Rectal smooth muscle tissue (tissue), 1 donor: ENCODE results near the gene EPM2A.

Experiments
- H3K27ac ChIP-seq: one replicate; pipeline ENCODE4 v1.7.0; 2013; ENCODE audit warnings: low read depth, low read length, inconsistent platforms
- H3K27me3 ChIP-seq: one replicate; pipeline ENCODE4 v1.7.0; 2013; ENCODE audit warnings: low read length; ENCODE audit not compliant: control insufficient read depth, insufficient read depth
- H3K36me3 ChIP-seq: one replicate; pipeline ENCODE4 v1.7.0; 2013; ENCODE audit warnings: low read length; ENCODE audit not compliant: control insufficient read depth, insufficient read depth
- H3K4me1 ChIP-seq: one replicate; pipeline ENCODE4 v1.7.0; 2013; ENCODE audit warnings: low read length; ENCODE audit not compliant: control insufficient read depth, insufficient read depth
- H3K4me3 ChIP-seq: one replicate; pipeline ENCODE4 v1.7.0; 2013; ENCODE audit warnings: low read length
- H3K9ac ChIP-seq: one replicate; pipeline ENCODE4 v1.7.0; 2013; ENCODE audit warnings: low read length

The EPM2A gene

DNA sequence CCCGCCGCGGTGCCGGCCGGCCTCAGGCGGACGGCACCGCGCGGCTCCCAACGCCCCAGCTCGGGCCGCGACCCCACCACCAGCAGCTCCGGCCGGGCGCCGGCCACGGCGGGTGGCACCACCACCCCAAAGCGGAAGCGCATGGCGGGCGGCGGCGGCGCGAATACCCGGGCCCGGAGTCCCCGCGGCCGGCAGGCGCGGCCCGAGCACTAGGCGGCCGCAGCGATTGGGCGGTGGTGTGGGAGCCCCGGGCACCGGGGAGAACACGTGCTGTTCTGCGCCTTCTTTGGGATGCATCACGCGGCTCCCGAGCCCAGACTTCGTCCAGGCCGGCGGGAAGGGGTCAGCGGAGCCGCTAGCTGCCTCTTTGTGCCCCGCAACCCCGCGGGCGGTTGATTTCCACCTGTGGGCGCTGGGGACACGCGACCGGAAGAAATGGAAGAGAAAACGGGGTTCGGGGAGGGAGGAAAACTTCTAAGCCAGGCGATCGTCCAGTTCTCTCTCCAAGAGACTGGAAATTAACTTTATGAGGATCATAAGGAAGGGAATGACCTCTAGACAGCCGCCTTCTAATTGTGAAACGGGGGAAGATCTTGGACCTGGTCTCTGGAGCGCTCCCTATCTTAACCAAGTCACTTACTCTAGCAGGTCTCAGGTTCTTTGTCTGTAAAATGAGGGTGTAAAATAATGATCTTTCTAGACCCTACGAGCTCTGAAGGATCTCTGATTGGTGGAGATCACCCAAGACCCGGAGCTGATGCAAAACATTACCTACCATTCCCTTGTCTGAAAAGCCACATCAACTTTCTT, at the start of gene EPM2A:
TSS of gene EPM2A (minus strand) at position 165 of the 810 bp plus-strand sequence. CDS start at position 143, 22 bp downstream.
- H3K27ac ChIP-seq = peak within 1 kb of the TSS; percentile 89
- H3K36me3 ChIP-seq = no peaks in the 10 kb centered on the region
- H3K9ac ChIP-seq = peak within 1 kb of the TSS; percentile 38
- peaks cover 14% of the 10 kb centered on the region for H3K4me1 ChIP-seq
- H3K27me3 ChIP-seq = no peaks in the 10 kb centered on the region
- peak within 1 kb of the TSS; percentile 82 for H3K4me3 ChIP-seq

DNA sequence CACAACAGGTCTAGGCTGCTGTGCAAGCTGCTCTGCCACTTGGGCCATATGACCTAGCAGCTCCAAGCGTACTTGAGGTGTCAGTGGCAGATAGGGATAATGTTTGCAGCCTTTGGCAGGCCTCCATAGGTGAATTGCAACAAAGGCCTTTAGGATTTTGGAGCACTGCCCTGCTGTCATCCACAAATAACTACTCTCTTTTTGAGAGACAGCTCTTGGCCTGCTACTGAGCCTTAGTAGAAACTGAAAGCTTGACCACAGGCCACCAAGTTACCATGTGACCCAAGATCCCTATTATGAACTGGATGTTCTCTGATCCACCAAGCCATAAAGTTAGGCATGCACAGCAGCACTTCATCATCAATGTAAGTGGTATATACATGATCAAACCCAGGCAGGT, 49.4 kb upstream of the EPM2A start:
- Histone ChIP-seq H3K27ac (no peak overlapping the region), H3K4me3 (no peak overlapping the region), H3K9ac (no peak overlapping the region)

DNA sequence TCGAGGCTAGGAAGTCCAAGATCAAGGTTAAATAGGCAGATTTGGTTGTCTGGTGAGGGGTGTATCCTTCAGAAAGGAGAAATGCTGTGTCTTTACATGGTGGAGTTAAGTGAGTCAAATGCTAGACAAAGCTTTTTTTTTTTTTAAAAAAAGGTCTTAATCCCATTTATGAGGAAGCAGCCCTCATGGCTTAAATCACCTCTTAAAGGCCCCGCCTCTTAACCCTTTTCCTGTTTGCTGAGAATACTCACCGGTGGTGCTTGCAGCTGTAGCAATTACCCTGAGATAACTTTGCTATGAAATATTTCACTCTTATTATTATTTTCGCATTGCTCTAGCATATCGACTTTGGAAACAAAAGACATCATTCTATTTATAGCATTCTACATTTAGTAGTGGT, 48.5 kb upstream of the EPM2A start:
- Histone ChIP-seq H3K27ac (no peak overlapping the region), H3K36me3 (no peaks in the 10 kb centered on the region), H3K9ac (no peak overlapping the region), H3K27me3 (no peaks in the 10 kb centered on the region), H3K4me1 (no peaks in the 10 kb centered on the region), H3K4me3 (no peak overlapping the region)

More for the DNA sequence above, 49.4 kb upstream of the EPM2A start:
- Histone ChIP-seq H3K4me1 (no peaks in the 10 kb centered on the region), H3K27me3 (no peaks in the 10 kb centered on the region), H3K36me3 (no peaks in the 10 kb centered on the region)

DNA sequence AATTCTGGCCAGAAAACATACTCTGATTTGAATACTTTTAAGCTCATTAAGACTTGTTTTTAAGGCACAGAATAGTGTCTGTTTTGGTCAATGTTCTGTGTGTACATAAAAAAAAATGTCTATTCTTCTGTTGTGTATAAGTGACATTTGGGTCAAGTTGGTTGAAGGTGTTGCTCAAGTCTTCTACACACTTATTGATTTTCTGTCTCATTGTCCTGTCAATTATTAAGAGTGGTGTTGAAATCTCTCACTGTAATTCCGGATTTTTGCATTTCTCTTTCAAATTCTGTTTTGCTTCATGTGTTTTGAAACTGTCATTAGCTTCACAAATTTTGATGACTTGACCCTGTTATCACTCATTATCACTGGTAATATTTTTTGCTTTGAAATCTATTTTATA, 37.5 kb upstream of the EPM2A start:
- Histone ChIP-seq H3K9ac (no peak overlapping the region), H3K27me3 (no peaks in the 10 kb centered on the region), H3K36me3 (no peaks in the 10 kb centered on the region), H3K4me1 (no peaks in the 10 kb centered on the region), H3K27ac (no peak overlapping the region), H3K4me3 (no peak overlapping the region)

DNA sequence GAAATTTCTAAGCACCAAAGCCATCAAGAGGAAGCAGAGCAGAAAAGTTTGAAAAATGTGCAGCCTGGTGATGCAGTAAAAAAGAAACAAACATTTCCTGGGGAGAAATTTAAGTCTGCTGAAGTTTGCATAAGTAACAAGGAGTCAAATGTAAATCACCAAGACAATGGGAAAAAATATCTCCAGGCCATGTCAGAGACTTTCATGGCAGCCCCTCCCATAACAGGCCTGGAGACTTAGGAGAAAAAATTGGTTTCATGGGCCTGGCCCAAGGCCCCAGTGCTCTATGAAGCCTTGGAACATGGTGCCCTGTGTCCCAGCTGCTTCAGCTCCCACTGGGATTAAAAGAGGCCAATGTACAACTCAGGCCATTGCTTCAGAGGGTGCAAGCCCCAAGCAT, 30.1 kb upstream of the EPM2A start:
- Histone ChIP-seq H3K9ac (no peak overlapping the region), H3K4me3 (no peak overlapping the region), H3K27ac (no peak overlapping the region), H3K36me3 (no peaks in the 10 kb centered on the region), H3K4me1 (no peaks in the 10 kb centered on the region), H3K27me3 (no peaks in the 10 kb centered on the region)

DNA sequence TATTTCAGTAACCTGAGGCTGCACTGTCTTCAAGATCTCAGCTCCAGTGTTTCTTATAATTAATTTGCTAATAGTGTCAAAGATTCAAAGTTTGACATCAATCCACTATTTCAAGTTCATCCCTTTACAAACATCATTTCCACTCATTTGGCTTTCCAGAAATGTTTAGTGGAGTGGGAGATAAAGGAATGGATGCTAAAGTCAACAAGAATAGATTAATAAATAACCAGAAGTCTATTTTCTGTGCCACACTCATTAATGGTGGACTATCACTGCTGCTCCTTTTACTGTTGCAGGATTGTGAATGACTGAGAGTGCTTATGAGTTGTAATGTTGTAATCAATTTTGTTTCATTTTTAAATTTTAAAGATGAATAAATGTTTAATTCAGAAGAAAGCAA, 28.4 kb upstream of the EPM2A start:
- no peaks in the 10 kb centered on the region for H3K4me1 ChIP-seq
- no peak overlapping the region for H3K27ac ChIP-seq

DNA sequence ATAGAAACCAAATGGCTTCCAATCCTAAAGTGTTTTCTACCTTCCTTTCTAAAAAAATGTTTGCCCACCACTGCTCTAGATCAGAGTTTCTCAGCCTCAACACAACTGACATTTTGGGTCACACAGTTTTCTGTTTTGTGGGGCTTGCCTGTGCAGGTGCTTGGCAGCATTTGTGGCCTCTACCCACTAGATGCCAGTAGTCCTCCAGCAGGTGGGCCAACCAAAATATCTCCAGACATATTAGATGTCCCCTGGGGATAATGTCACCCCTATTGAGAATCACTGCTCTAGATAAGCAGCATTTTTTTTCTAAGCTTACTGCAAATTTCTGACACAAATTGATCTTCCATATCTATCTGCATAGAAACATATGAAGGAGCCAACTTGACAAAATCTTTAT, 26.3 kb upstream of the EPM2A start:
- Histone ChIP-seq H3K4me3 (no peak overlapping the region), H3K36me3 (no peaks in the 10 kb centered on the region), H3K4me1 (no peaks in the 10 kb centered on the region), H3K9ac (no peak overlapping the region), H3K27me3 (no peaks in the 10 kb centered on the region), H3K27ac (no peak overlapping the region)

More for the DNA sequence above, 28.4 kb upstream of the EPM2A start:
- Histone ChIP-seq H3K4me3 (no peak overlapping the region), H3K27me3 (no peaks in the 10 kb centered on the region), H3K9ac (no peak overlapping the region), H3K36me3 (no peaks in the 10 kb centered on the region)

DNA sequence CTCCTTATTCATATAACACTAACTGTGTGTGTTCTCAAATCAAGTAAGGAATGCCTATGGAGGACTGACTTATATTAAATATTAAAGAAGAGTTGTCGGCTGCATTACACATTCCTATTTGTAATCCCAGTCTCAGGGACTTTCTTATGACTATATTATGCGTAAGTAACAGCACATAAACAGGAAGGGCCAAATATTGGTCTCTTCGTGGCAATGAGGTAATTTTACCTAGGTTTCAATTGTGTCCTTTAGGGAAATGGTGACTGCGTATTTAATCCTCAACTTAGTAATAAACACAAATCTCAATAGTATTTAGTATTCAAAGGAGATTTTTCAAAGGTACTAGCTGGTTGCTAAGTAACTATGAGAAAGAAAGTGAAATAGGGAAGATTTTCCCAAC, 22.8 kb upstream of the EPM2A start:
- H3K4me1 ChIP-seq = no peaks in the 10 kb centered on the region
- no peak overlapping the region for H3K4me3 ChIP-seq
- H3K9ac ChIP-seq = no peak overlapping the region

DNA sequence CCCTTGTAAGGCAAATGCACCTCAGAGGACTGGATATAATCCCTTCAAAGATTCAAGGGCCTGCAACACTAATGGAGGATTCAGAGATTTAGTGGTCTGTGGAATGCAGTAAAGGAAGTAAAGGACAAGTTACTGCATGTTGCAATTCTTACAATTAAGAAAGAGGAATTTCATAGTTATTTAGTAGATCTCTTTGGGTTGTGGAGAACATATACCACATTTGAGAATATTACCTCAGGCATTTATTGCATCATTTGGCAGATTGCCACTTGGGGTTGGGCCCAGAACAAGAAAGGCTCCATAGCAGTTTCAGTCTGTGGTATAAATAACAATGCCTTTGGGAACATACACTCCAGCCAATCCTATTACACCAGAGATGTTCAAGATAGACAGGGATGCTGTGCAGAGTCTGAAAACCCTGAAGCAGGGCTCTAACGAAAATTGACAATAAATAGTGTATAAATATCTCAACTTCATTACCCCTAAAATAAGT, 20.9 kb upstream of the EPM2A start:
- Histone ChIP-seq H3K4me1 (no peaks in the 10 kb centered on the region), H3K36me3 (no peaks in the 10 kb centered on the region), H3K4me3 (no peak overlapping the region), H3K27me3 (no peaks in the 10 kb centered on the region), H3K9ac (no peak overlapping the region), H3K27ac (no peak overlapping the region)

More for the DNA sequence above, 22.8 kb upstream of the EPM2A start:
- H3K27ac ChIP-seq = no peak overlapping the region
- H3K27me3 ChIP-seq = no peaks in the 10 kb centered on the region
- no peaks in the 10 kb centered on the region for H3K36me3 ChIP-seq

DNA sequence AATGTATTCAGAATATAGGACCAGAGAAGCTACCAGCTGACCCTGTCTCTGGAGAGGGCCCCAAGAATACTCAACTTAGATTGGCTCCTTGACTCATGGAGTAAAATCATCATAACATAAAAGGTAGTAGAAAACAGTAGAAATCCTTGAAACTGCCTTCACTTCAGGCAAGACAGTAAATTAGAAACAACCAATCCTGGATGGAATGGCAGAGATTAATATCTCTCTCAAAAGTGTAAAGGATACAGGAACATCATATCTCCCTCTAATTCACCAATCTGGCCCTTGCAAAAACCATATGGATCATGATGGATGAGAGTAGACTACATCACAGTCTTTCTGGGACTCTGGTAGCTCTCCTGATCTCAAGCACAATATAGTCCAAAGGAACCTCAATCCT, 20.4 kb upstream of the EPM2A start:
- no peak overlapping the region for H3K9ac ChIP-seq
- H3K27ac ChIP-seq = no peak overlapping the region
- no peak overlapping the region for H3K4me3 ChIP-seq
- H3K27me3 ChIP-seq = no peaks in the 10 kb centered on the region
- no peaks in the 10 kb centered on the region for H3K36me3 ChIP-seq
- H3K4me1 ChIP-seq = no peaks in the 10 kb centered on the region

DNA sequence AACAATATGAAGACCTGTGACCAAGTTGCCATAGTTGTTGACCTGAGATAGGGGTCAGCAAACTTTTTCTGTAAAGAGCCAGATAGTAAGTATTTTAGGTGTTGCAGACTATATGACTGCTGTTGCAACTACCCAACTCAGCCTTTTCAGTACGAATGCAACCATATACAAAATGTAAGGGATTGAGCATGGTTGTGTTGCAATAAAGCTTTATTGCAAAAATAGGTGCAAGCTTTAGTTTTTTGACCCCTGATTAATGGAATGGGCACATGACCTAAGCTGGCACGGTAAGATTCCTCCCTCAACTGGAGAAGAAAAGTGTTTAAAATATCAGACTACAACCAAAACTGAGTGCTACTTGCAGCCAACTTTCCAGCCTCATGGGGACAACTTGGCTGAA, 17.3 kb upstream of the EPM2A start:
- H3K4me3 ChIP-seq = no peak overlapping the region
- H3K27me3 ChIP-seq = no peaks in the 10 kb centered on the region
- H3K36me3 ChIP-seq = no peaks in the 10 kb centered on the region
- no peak overlapping the region for H3K9ac ChIP-seq
- no peaks in the 10 kb centered on the region for H3K4me1 ChIP-seq
- no peak overlapping the region for H3K27ac ChIP-seq

DNA sequence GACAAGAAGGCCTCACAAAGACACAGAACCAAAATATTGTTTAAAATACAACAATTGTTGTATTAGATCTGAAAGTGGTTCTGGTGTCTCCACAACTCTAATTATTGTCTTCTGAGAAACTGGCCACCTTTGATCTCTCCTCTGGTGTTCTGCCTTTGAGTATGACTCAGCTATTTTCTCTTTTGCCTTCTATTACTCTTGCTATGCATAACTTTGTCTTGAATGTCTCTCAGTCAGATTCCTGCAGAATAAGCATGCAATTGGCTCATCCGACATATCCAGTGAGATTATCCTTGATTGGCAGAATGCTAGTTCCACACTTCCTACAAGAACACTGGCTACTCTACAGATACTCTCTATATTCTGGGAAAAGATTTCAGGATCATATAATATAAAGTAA, 14.3 kb upstream of the EPM2A start:
- no peaks in the 10 kb centered on the region for H3K36me3 ChIP-seq
- H3K27me3 ChIP-seq = no peaks in the 10 kb centered on the region
- no peaks in the 10 kb centered on the region for H3K4me1 ChIP-seq
- H3K27ac ChIP-seq = peak overlapping the region; percentile 28
- H3K9ac ChIP-seq = no peak overlapping the region
- H3K4me3 ChIP-seq = no peak overlapping the region

DNA sequence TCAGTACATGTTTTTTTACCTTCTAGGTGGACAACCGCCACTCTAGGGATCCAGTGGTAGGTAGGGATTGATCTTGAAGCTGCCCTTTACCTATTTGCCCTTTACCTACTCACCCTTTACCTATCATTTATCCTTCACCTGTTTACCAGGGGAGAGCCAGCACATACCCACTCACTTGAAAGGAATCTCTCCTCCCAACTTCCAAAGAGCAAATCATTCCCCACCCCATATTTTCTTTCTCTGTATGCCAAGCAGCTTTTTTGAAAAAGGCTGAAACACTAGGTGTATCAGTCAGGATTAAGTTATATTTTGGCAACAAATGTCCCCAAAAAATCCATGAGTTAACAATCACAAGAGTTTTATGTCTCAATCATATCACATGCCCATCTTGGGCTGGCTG, 10.5 kb upstream of the EPM2A start:
- H3K4me1 ChIP-seq = no peaks in the 10 kb centered on the region
- H3K9ac ChIP-seq = no peak overlapping the region
- H3K4me3 ChIP-seq = no peak overlapping the region
- no peaks in the 10 kb centered on the region for H3K27me3 ChIP-seq
- H3K36me3 ChIP-seq = no peaks in the 10 kb centered on the region
- H3K27ac ChIP-seq = no peak overlapping the region
